Activated T-cell treated with anti-CD3 and anti-CD28 coated beads, Interleukin-2, amount 50 U/mL, for 4 hours (primary cell): ENCODE results near the gene MTFMT. TPM values are rescaled to one million over a fixed set of nuclear protein-coding genes. Genes with fewer than 3 reads are reported as not detected.

Experiments
- ATAC-seq, 2 donors: fragments of 200-7000 bp; cut with Tn5 transposase; one replicate each; pipeline ENCODE4 v1.10.0; 2021
- DNase-seq: peaks from one replicate; pipeline ENCODE4 v3.0.0-alpha.2; 2020
- H3K27me3 Mint-ChIP-seq: one replicate; pipeline ENCODE4 v1.8.0; 2021; ENCODE audit warnings: low read depth, mixed read lengths
- H3K36me3 Mint-ChIP-seq: one replicate; pipeline ENCODE4 v1.8.0; 2022; ENCODE audit warnings: mixed read lengths; ENCODE audit not compliant: insufficient read depth
- H3K4me1 Mint-ChIP-seq: one replicate; pipeline ENCODE4 v1.8.0; 2021; ENCODE audit warnings: low read depth, mixed read lengths
- H3K4me3 Mint-ChIP-seq: one replicate; pipeline ENCODE4 v1.8.0; 2021; ENCODE audit warnings: mild to moderate bottlenecking, moderate library complexity, mixed read lengths
- H3K9me3 Mint-ChIP-seq: one replicate; pipeline ENCODE4 v1.8.0; 2021; ENCODE audit warnings: mixed read lengths
- total RNA-seq, 3 donors: library from RNA; stranded (reverse); gene quantifications; one replicate each; pipeline ENCODE4 v1.2.1, GENCODE V29; 2021

MTFMT gene
- total RNA-seq, 3 donors from 2014 or later, result 12.6 to 25.2 (median 16.4) TPM

DNA sequence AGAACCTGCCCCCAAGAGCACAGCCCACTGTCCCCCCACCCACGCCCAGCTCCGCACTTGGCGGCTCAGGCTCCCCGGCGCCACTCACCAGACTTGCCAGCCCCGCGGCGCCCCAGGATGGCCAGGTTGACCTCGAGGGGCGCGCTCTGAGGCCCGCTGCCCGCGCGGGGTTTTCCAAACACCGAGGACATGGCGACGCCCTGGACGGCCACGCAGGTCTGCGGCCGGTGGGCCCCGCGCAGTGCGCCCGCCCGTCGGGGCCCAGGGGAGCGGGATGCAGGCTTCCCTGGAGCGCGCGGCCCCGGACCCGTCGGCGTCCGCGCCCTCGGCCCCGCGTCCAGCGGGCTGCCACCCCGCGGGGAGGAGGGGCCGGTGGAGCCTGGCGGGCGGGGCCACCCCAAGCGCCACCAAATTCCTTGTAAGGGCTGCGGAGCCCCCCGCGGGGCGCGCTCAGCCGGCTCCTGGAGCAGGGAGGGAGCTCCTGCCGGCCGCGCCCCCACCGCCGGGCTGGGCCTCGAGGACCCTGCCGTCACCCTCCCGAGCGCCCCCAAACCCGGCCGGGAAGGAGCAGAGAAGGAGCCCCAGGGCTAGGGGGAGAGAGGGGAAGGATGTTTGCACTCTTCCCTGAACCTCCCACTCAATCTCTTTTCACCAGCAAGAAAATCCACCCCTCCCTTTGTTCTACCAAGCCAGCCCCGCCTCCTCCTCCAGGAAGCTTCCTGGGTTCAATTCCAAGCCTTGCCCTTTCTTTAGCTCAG is 38.4 kb upstream of the MTFMT start, which contains the start of gene RASL12:
RASL12 (minus strand) TSS at position 347 of the 758 bp plus-strand sequence; CDS start at position 191, 156 bp downstream.
- peak; percentile 18 to 32 for ATAC-seq
- peak within 1 kb of the TSS; percentile 42 for H3K4me3 Mint-ChIP-seq
- no peaks in the 10 kb centered on the region for H3K36me3 Mint-ChIP-seq
- DNase-seq, result no peak
- no peaks in the 10 kb centered on the region for H3K9me3 Mint-ChIP-seq
- peaks cover 39% of the 10 kb centered on the region for H3K27me3 Mint-ChIP-seq
- peaks cover 8% of the 10 kb centered on the region for H3K4me1 Mint-ChIP-seq

DNA sequence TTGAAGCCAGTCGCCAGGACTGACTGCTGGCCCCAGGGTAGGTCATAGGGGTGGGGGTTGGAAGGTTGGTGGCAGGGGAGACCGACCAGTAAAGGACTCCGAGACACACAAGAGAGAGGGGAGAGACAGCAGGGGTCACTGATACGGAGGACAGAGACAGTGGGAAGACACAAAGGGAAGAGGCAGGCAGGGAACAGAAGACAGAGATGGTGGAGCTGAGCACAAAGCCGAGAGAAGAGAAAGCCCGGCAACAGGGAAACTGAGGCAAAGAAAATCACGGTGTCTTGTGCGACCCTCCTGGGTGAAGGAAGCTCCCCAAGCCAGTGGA is 37.8 kb upstream of the MTFMT start:
- Mint-ChIP-seq H3K36me3 (no peaks in the 10 kb centered on the region), H3K4me3 (no peak overlapping the region), H3K9me3 (no peaks in the 10 kb centered on the region), H3K27me3 (peaks cover 39% of the 10 kb centered on the region), H3K4me1 (peaks cover 8% of the 10 kb centered on the region)
- DNase-seq (no peak), ATAC-seq (no peak)

DNA sequence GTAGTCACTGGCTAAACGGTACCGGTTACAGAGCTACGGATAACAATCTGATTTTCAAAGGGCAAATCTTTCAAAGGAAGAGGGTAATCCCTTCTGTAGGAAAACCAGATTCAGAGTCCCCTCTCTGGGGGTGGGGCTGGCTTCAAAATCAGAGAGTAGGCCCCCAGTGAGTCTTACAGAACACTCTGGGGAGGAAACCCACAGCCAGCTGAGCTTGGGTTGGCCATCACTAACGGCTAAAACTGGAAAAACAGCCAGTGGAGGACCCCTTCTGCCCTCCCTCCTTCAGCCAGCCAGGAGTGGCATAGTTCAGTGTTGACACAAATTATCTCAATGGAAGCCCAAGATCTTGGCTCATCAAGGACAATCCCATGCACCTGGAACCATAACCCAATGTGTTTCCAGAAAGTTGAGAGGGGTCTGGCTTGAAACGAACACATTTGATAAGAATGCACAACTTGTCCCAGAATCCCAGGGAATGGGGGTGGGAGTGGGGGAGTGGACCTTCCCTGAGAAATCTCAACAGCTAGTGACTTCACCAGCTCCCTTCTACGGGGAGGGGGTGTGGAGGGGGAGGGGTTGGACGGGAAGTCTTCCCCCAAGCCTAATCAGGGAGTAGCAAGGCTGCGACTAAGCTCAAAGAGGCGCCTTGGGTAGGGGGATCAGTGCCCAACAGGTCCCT is 37.3 kb upstream of the MTFMT start:
- H3K4me3 Mint-ChIP-seq, result no peak overlapping the region
- DNase-seq, result no peak
- H3K4me1 Mint-ChIP-seq, result peaks cover 8% of the 10 kb centered on the region
- H3K36me3 Mint-ChIP-seq, result no peaks in the 10 kb centered on the region
- ATAC-seq, result no peak
- peaks cover 39% of the 10 kb centered on the region for H3K27me3 Mint-ChIP-seq
- no peaks in the 10 kb centered on the region for H3K9me3 Mint-ChIP-seq

DNA sequence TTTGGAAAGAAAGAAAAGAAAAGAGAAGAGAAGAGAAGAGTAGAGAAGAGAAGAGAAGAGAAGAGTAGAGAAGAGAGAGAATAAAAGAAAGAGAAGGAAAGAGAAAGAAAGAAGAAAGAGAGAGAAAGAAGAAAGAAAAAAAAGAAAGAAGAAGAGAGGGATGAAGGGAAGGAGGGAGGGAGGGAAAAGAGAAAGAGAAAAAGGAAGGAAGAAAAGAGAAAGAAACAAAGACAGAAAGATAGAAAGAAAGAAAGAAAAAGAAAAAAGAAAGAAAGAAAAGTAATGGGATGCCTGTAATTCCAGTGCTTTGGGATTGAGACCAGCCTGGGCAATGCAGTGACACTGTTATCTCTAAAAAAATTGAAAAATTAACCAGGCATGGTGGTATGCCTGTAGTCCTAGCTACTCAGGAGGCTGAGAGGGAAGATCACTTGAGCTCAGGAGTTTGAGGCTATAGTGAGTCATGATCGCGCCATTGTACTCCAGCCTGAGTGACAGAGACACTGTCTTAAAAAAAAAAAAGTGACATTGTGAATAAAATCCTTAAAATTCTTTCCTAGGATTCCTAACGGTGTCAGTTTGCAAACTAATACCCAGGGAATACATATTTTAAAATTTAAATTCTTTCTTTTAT is 36.7 kb upstream of the MTFMT start:
- Mint-ChIP-seq H3K4me1 (peaks cover 8% of the 10 kb centered on the region), H3K9me3 (no peaks in the 10 kb centered on the region), H3K27me3 (peaks cover 39% of the 10 kb centered on the region), H3K36me3 (no peaks in the 10 kb centered on the region), H3K4me3 (no peak overlapping the region)
- DNase-seq (no peak), ATAC-seq (no peak)

DNA sequence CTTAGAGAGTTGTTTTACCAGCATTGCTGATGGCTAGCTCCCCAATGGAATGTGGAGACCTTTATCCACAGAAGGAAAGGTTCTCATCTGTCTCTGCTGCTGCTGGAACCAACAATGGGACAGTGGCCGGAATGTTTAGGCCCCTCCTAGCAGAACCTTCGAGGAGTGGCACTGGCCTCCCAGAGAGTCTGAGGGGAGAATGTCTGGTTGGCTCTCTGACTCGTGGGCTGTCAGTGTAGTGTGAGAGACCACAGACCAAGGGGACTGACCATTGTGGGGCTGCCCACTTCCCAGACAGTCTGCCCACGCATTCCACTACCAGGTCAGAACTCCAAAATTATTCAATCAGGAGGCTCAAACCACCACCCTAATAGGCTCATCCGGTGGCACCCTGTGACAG is 33.3 kb upstream of the MTFMT start:
- H3K4me1 Mint-ChIP-seq, result peaks cover 4% of the 10 kb centered on the region
- no peaks in the 10 kb centered on the region for H3K9me3 Mint-ChIP-seq
- DNase-seq (no peak), ATAC-seq (no peak)
- peaks cover 28% of the 10 kb centered on the region for H3K27me3 Mint-ChIP-seq
- no peaks in the 10 kb centered on the region for H3K36me3 Mint-ChIP-seq
- H3K4me3 Mint-ChIP-seq, result no peak overlapping the region

DNA sequence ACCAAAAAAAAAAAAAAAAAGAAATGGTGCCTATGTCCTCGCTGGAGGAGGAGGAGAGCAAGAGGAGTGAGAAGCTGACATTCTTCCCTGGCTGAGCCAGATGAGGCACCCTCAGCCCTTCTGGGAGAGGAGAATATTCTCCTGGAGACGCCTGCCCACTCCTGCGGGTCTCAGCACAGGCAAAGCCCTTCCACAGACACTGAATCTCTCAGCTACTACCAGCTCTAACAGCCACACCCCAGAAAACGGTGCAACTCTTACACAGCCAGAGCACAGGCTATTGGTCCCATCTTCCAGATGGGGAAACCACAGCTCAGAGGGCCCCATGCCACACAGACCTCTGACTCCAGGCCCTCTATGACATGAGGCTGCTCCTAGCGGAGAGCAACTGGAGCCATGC is 32.6 kb upstream of the MTFMT start:
- Mint-ChIP-seq H3K36me3 (no peaks in the 10 kb centered on the region), H3K9me3 (no peaks in the 10 kb centered on the region), H3K4me3 (no peak overlapping the region), H3K27me3 (peaks cover 26% of the 10 kb centered on the region), H3K4me1 (no peaks in the 10 kb centered on the region)
- DNase-seq (no peak), ATAC-seq (no peak)

DNA sequence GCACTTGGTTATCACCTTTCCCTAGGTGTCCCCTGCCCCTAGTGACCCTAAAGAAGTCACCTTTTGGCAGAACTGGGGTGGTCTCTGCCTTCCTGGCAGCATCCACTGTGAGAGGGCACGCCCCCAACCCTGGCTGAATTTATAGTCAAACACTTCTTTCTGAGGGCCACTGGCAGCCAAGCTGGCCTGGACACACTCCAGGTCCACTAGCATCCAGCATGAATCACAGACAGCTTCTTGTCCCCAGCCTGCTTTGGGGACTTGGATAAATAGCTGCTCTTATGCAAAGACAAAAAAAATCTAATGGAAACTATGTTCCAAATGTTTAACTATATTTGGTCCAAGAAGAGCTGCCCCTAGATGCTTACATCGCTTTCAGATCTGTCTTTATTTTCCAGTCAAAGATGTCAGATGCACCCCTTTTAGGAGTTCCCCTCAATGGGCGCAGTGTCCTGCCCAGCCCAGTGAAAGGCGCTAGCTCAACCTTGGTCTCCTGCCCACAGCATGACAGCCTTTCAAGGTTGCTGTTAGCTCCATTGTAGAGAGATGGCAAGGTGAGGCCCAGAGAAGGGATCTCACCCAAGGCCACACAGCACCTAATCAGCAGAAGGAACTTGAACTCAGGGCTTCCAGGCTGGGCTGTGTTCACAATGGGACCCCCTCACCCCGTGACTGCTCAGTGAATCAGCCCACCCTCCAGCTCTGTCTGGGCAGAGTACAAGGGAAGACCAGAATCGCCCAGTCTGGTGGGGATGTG is 31.4 kb upstream of the MTFMT start:
- H3K9me3 Mint-ChIP-seq, result no peaks in the 10 kb centered on the region
- H3K36me3 Mint-ChIP-seq, result no peaks in the 10 kb centered on the region
- ATAC-seq (no peak), DNase-seq (no peak)
- H3K27me3 Mint-ChIP-seq, result peaks cover 20% of the 10 kb centered on the region
- no peaks in the 10 kb centered on the region for H3K4me1 Mint-ChIP-seq
- H3K4me3 Mint-ChIP-seq, result no peak overlapping the region

DNA sequence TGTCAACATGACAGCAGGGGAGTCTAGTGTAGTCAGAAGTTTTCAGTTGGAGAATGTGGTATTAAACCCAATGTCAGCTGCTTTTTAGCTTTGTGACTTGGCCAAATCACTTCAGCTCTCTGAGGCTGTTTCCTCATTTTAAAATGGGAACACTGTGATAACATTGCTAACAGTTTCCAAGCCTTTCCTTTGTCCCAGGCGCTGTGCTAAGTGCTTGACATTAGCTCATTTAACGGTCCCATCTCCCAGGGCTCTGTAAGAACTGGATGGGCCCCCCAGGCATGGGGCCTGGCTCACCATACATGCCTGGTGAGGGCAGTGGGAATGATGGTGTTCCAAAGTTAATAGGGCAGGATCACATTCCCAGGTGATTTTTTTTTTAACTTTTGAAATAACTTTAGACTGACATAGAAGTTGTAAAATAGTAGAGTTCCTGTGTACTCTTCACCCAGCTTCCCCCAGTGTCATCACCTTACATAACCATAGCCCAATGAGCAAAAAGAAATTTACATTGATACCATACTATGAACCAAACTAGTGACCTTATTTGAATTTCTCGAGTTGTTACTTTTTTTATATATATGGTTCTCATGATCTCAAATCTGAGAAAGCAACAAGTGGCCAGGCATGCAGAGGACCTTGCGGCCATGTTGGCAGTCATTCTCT is 30.6 kb upstream of the MTFMT start:
- no peak overlapping the region for H3K4me3 Mint-ChIP-seq
- no peak for DNase-seq
- ATAC-seq, result no peak
- H3K4me1 Mint-ChIP-seq, result peaks cover 1% of the 10 kb centered on the region
- H3K9me3 Mint-ChIP-seq, result no peaks in the 10 kb centered on the region
- no peaks in the 10 kb centered on the region for H3K36me3 Mint-ChIP-seq
- peaks cover 12% of the 10 kb centered on the region for H3K27me3 Mint-ChIP-seq

DNA sequence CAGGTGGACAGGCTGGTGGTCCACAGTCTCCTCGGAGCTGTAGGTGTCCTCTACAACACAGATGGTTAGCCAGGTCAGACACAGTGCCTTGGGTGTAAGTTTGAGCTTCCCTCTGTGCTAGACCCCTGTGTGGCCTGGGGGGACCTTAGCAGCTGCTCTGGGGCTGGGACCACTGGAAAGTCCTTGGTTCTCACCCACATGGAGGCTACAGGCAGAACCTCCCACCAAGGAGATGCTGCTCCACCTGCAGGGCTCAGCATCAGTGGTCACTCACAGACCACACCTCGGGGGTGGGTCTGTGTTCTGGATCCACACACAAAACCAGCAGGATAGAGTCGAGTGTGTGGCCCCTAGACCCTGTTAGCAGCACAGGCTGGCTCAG is 29.9 kb upstream of the MTFMT start:
- Mint-ChIP-seq H3K27me3 (peaks cover 7% of the 10 kb centered on the region), H3K9me3 (no peaks in the 10 kb centered on the region), H3K4me1 (peaks cover 1% of the 10 kb centered on the region), H3K4me3 (no peak overlapping the region), H3K36me3 (no peaks in the 10 kb centered on the region)
- no peak for DNase-seq
- ATAC-seq, result no peak

DNA sequence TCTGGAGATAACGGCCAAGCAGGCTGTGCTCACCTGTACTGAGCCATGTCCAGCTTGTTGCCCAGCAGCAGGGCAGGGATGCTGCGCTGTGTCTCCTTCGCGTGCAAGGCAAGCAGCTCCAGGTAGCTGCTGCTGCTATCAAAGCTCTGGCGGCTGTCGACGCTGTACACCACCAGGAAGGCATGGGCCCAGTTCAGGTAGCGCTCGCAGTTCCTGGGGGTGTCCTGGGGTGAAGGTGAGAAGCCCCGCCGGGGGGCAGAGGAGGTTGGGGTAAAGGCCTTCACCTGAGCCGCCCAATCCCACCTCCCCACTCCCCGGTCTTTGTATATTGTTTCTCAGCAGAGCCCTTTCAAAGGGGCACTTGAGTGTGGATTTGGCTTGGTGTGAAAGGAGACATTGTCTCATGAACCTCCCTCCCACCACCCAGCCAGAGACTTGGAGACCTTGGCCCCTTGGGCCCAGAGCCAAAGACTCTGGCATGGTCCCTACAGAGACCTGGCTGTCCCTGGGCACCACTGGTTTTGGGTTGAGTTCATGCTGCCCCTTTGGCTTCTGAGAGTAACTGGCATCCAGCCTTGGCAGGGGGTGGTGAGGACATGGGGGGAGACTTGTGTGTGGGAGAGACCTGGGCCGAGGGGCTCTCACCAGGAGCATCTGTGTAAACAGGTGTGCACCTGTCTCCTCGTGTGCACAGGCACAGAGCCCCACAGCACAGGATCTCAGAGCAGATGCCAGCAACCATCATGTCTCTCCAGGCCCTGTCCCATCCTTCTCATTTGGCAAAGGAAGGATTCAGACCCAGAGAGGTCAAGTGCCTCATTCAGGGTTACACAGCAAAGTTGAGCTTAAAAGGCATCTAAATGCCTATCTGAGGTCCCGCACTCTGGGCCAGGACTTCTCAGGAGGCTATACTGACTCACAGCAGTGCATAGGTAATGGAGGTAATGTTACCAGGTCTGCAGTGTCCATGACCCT is 29.2 kb upstream of the MTFMT start:
- Mint-ChIP-seq H3K36me3 (no peaks in the 10 kb centered on the region), H3K9me3 (no peaks in the 10 kb centered on the region), H3K4me3 (no peak overlapping the region), H3K4me1 (peaks cover 1% of the 10 kb centered on the region), H3K27me3 (peaks cover 5% of the 10 kb centered on the region)
- ATAC-seq (no peak), DNase-seq (no peak)

DNA sequence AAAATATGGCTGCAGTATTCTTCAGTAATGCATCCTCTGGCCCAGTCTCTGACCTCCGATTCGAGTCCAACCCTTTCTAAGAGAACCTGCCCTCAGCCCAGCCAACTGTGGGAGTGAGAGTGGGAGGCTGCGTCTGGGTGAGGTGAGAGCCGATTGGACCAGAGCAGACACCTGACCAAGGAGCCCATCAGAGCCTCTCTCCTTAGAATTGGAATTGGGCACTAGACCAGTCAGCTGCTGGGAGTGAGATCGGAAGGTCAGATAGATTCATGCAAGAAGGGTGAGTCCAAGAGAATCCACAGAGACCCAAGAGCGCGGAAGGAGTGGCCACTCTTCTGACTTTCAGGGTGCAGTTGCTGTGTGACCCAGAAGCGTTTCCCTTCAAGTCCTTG is 28.1 kb upstream of the MTFMT start:
- peaks cover 1% of the 10 kb centered on the region for H3K4me1 Mint-ChIP-seq
- H3K4me3 Mint-ChIP-seq, result no peak overlapping the region
- DNase-seq, result no peak
- no peak for ATAC-seq
- H3K9me3 Mint-ChIP-seq, result no peaks in the 10 kb centered on the region
- H3K36me3 Mint-ChIP-seq, result no peaks in the 10 kb centered on the region
- H3K27me3 Mint-ChIP-seq, result peaks cover 2% of the 10 kb centered on the region

DNA sequence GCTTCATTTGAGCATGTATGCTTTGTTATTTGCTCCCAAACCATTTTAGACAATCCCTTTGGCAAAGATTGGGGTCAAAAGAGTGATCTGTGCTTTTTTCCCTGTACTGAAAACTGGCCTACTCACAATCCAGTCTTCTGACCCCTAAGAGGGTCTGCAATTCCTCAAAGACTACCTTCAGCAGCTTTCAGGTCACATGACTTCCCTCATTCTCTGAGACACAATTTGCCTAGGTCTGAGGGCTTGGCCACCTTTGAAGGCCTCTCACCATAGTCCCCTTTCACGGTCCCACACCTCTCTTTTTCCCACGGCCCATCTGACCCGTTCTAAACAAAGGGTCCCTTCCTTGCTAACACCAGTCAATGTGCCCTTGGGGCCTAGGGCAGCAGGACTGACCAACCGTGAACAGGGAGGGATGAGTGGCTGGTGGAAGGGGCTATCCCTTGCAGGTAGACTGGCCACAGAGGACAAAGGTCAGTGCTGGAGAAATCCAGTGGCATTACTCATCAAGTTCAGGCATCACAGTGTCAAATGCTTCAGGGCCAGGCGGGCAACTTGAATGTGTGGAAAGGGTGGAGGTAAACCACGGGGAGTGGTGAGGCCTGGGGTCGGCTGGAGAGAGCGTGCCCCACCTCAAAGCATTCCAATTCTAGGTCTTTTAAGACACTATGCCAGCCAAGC is 27.6 kb upstream of the MTFMT start:
- H3K9me3 Mint-ChIP-seq, result no peaks in the 10 kb centered on the region
- H3K4me3 Mint-ChIP-seq, result no peak overlapping the region
- ATAC-seq, result no peak
- DNase-seq, result no peak
- H3K27me3 Mint-ChIP-seq, result peaks cover 2% of the 10 kb centered on the region
- no peaks in the 10 kb centered on the region for H3K36me3 Mint-ChIP-seq
- H3K4me1 Mint-ChIP-seq, result peaks cover 1% of the 10 kb centered on the region

DNA sequence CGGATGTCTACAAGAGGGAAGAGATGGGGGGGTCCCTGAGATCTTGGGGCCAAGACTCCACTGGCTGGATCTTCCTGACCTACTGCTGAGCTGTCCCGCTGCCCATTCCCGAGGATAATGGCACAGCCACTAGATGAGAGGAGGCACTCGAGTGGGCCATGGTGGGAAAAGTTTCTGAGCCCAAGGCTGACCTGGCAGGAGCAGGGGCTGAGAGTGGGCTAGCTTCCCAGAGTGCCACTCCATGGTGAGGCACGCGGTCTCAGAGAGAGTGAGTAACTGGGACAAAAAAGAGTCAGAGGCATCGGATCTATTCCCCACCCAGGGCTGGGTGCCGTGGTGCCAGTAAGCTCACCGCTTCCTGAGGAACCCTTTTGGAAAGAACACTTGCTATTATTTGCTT is 26.7 kb upstream of the MTFMT start:
- no peak overlapping the region for H3K4me3 Mint-ChIP-seq
- peaks cover 2% of the 10 kb centered on the region for H3K27me3 Mint-ChIP-seq
- no peaks in the 10 kb centered on the region for H3K9me3 Mint-ChIP-seq
- DNase-seq (no peak), ATAC-seq (no peak)
- peaks cover 2% of the 10 kb centered on the region for H3K4me1 Mint-ChIP-seq
- no peaks in the 10 kb centered on the region for H3K36me3 Mint-ChIP-seq
